HG02884 (cell line): Measurements from ENCODE around the gene CACNG5.

Experiments
- ATAC-seq: cut with Tn5 transposase; IDR thresholded peaks from one replicate; pipeline ENCODE4 v1.9.1; 2021; ENCODE audit warnings: mild to moderate bottlenecking, moderate library complexity; ENCODE audit not compliant: unreplicated experiment

The CACNG5 gene

GRCh38 chr17:66822009-66822408 is 12.9 kb upstream of the CACNG5 start:
- ATAC-seq: no peak

GRCh38 chr17:66826856-66827255 is 8.1 kb upstream of the CACNG5 start:
- no peak for ATAC-seq

GRCh38 chr17:66829386-66829864 is 5.5 kb upstream of the CACNG5 start:
- ATAC-seq: no peak

- no peak for ATAC-seq
Measured at GRCh38 chr17:66829883-66830282, 5.0 kb upstream of the CACNG5 start.

GRCh38 chr17:66830451-66830850 is 4.5 kb upstream of the CACNG5 start:
- ATAC-seq: no peak

- ATAC-seq: no peak
Measured at GRCh38 chr17:66831383-66832210, 3.3 kb upstream of the CACNG5 start.

GRCh38 chr17:66833201-66833600 is 1.7 kb upstream of the CACNG5 start:
- ATAC-seq: no peak

- no peak for ATAC-seq
Measured at GRCh38 chr17:66834426-66834918, 445 bp upstream of the CACNG5 start.

- ATAC-seq: no peak
Measured at GRCh38 chr17:66835476-66835875, 559 bp downstream of the CACNG5 start.

GRCh38 chr17:66836063-66837005 is 1.4 kb downstream of the CACNG5 start:
- ATAC-seq: no peak

GRCh38 chr17:66837226-66837625 is 2.3 kb downstream of the CACNG5 start:
- no peak for ATAC-seq

GRCh38 chr17:66837885-66838665 is 3.2 kb downstream of the CACNG5 start:
- ATAC-seq: no peak

- ATAC-seq: no peak
Measured at GRCh38 chr17:66839616-66840015, 4.7 kb downstream of the CACNG5 start.

GRCh38 chr17:66840061-66840460 is 5.1 kb downstream of the CACNG5 start:
- ATAC-seq: no peak

- no peak for ATAC-seq
Measured at GRCh38 chr17:66841328-66841727, 6.4 kb downstream of the CACNG5 start.

- ATAC-seq: no peak
Measured at GRCh38 chr17:66841744-66842143, 6.8 kb downstream of the CACNG5 start.

- ATAC-seq: no peak
Measured at GRCh38 chr17:66842505-66842904, 7.6 kb downstream of the CACNG5 start.

GRCh38 chr17:66842959-66843358 is 8.0 kb downstream of the CACNG5 start:
- no peak for ATAC-seq

GRCh38 chr17:66843627-66844026 is 8.7 kb downstream of the CACNG5 start:
- no peak for ATAC-seq

- ATAC-seq: no peak
Measured at GRCh38 chr17:66847704-66848103, 12.8 kb downstream of the CACNG5 start.

- no peak for ATAC-seq
Measured at GRCh38 chr17:66848496-66848895, 13.6 kb downstream of the CACNG5 start.
